ENCODE measurements around the gene OR52R1. TPM values are rescaled to one million over a fixed set of nuclear protein-coding genes. Genes with fewer than 3 reads are reported as not detected.

Gene OR52R1
- polyA plus RNA-seq, 4 donors, result not detected

- no peaks in the 10 kb centered on the region for H3K27me3 ChIP-seq (ENCODE audit: control insufficient read depth in 3 of 3, insufficient read depth in 3 of 3, low read length in 3 of 3)
- no peak for FAIRE-seq
- H3K27ac ChIP-seq (ENCODE audit: low read depth in 1 of 3, low read length in 2 of 3), result no peak overlapping the region
- no peaks in the 10 kb centered on the region for H3K9me3 ChIP-seq (ENCODE audit: control insufficient read depth in 2 of 2, insufficient read depth in 1 of 2, low read depth in 1 of 2, low read length in 1 of 2)
- no peaks in the 10 kb centered on the region for H3K36me3 ChIP-seq (ENCODE audit: control insufficient read depth in 3 of 3, insufficient read depth in 2 of 3, low read depth in 1 of 3, low read length in 3 of 3)
- DNase-seq, result no peak
- WGBS, 3 donors, result 78 to 85% (median 85%) methylated on average over 6 of the region's 6 CpGs
- H3K4me3 ChIP-seq (ENCODE audit: low read depth in 1 of 3, low read length in 3 of 3), result no peak overlapping the region
- H3K4me1 ChIP-seq (ENCODE audit: control insufficient read depth in 3 of 3, insufficient read depth in 2 of 3, low read depth in 1 of 3, low read length in 2 of 3), result no peaks in the 10 kb centered on the region
Observed at GRCh38 chr11:4766420-4767043, 37.6 kb downstream of the OR52R1 start.

- DNase-seq (no peak), FAIRE-seq (no peak)
- Histone ChIP-seq H3K27me3 (ENCODE audit: control insufficient read depth in 3 of 3, insufficient read depth in 3 of 3, low read length in 3 of 3) (no peaks in the 10 kb centered on the region), H3K36me3 (ENCODE audit: control insufficient read depth in 3 of 3, insufficient read depth in 2 of 3, low read depth in 1 of 3, low read length in 3 of 3) (no peaks in the 10 kb centered on the region), H3K27ac (ENCODE audit: low read depth in 1 of 3, low read length in 2 of 3) (no peak overlapping the region), H3K4me1 (ENCODE audit: control insufficient read depth in 3 of 3, insufficient read depth in 2 of 3, low read depth in 1 of 3, low read length in 2 of 3) (no peaks in the 10 kb centered on the region), H3K9me3 (ENCODE audit: control insufficient read depth in 2 of 2, insufficient read depth in 1 of 2, low read depth in 1 of 2, low read length in 1 of 2) (no peaks in the 10 kb centered on the region), H3K4me3 (ENCODE audit: low read depth in 1 of 3, low read length in 3 of 3) (no peak overlapping the region)
- WGBS, 3 donors, result 71 to 78% (median 78%) methylated on average over 2 of the region's 2 CpGs
Observed at GRCh38 chr11:4763096-4763495, 41.1 kb downstream of the OR52R1 start.

Other genes with a start within 250 kb of the OR52R1 start
- under 1 TPM in 1 of 4 donors, not detected in 3; 0.04 TPM for gene OR52I2, start 222.6 kb downstream of the OR52R1 start, polyA plus RNA-seq
- gene OR52I1, start 210.3 kb downstream of the OR52R1 start, polyA plus RNA-seq, result under 1 TPM in 1 of 4 donors, not detected in 3; 0.07 TPM
- gene TRIM68, start 196.1 kb downstream of the OR52R1 start, polyA plus RNA-seq, result 10 to 100 TPM in 3 of 4 donors, 1 to 10 TPM in 1; 8.4 to 18.5 (median 10.6) TPM
- gene OR51D1, start 166.9 kb downstream of the OR52R1 start, polyA plus RNA-seq, result not detected
- gene OR51E1, start 160.4 kb downstream of the OR52R1 start, polyA plus RNA-seq, result 1 to 10 TPM in 2 of 4 donors, not detected in 2; 1.1 to 4.6 TPM
- gene OR51E2, start 106.5 kb downstream of the OR52R1 start, polyA plus RNA-seq, result under 1 TPM in 2 of 4 donors, not detected in 2; 0.22 to 0.36 TPM
- gene MMP26, start 99.6 kb downstream of the OR52R1 start, polyA plus RNA-seq, result under 1 TPM in 1 of 4 donors, not detected in 3; 0.04 TPM
- not detected for gene OR51F1, start 34.4 kb downstream of the OR52R1 start, polyA plus RNA-seq
- gene OR51F2, start 16.9 kb upstream of the OR52R1 start, polyA plus RNA-seq, result not detected
- not detected for gene OR51S1, start 44.8 kb upstream of the OR52R1 start, polyA plus RNA-seq
- gene OR51T1, start 77.5 kb upstream of the OR52R1 start, polyA plus RNA-seq, result not detected
- gene OR51A7, start 99.4 kb upstream of the OR52R1 start, polyA plus RNA-seq, result not detected
- not detected for gene OR51G2, start 115.0 kb upstream of the OR52R1 start, polyA plus RNA-seq
- not detected for gene OR51G1, start 120.0 kb upstream of the OR52R1 start, polyA plus RNA-seq
- not detected for gene OR51A4, start 143.2 kb upstream of the OR52R1 start, polyA plus RNA-seq
- not detected for gene OR51A2, start 151.3 kb upstream of the OR52R1 start, polyA plus RNA-seq
- not detected for gene OR51L1, start 190.5 kb upstream of the OR52R1 start, polyA plus RNA-seq
- gene OR52J3, start 242.1 kb upstream of the OR52R1 start, polyA plus RNA-seq, result not detected

All from small intestine (tissue), 7 donors.